Mucosa of descending colon (tissue), 3 donors: ENCODE results near the gene EIF3M. TPM values are rescaled to one million over a fixed set of nuclear protein-coding genes. Genes with fewer than 3 reads are reported as not detected.

Experiments
- ATAC-seq: fragments of 200-7000 bp; cut with Tn5 transposase; one replicate; pipeline ENCODE4 v1.9.1; 2020; ENCODE audit warnings: mild to moderate bottlenecking, moderate library complexity
- DNase-seq, 3 donors: peaks; one replicate each; pipeline ENCODE4 v3.0.0-alpha.2; 2020
- H3K36me3 ChIP-seq: fragments of 200-600 bp; one replicate; pipeline ENCODE4 v1.8.0; 2021; ENCODE audit warnings: low read depth, mild to moderate bottlenecking
- H3K4me1 ChIP-seq: fragments of 200-600 bp; one replicate; pipeline ENCODE4 v1.8.0; 2021; ENCODE audit warnings: low read depth, mild to moderate bottlenecking
- H3K4me3 ChIP-seq: fragments of 200-600 bp; one replicate; pipeline ENCODE4 v1.8.0; 2021; ENCODE audit warnings: mild to moderate bottlenecking
- H3K9me3 ChIP-seq: fragments of 200-600 bp; one replicate; pipeline ENCODE4 v1.8.0; 2021; ENCODE audit warnings: mild to moderate bottlenecking
- CTCF ChIP-seq: fragments of 200-600 bp; IDR thresholded peaks from one replicate; pipeline ENCODE4 v1.8.0; 2022; ENCODE audit warnings: antibody characterized with exemption, mild to moderate bottlenecking
- intact Hi-C, 2 donors: fragments of 100-400 bp; cut with DNase I in 1 of 2; cut with micrococcal nuclease in 1 of 2; formaldehyde crosslinking; loops; one replicate each; pipeline versions ENCODE4 v1.11.0 to v1.11.1; 2022; cut with DNase I, micrococcal nuclease
- total RNA-seq, 3 donors: library from RNA; stranded (reverse); fragmentation: NEBNext Ultra II Directional in 2 of 3; extraction: Animal tissue kit (Norgen Biotek cat#: 25700) in 2 of 3; gene quantifications; one replicate each; pipeline versions ENCODE4 v1.2.1 to v1.2.4, GENCODE V29; 2021 to 2023
- donor health status: DM: no; HTN: no; CAD: no; lungs with moderate emphysema.
- donor health status: DM: no; HTN: no; CAD: no.
- donor health status: DM: no; HTN: yes; CAD: no.

EIF3M gene
- total RNA-seq, 3 donors from 2014 or later = 132 to 167 (median 162) TPM

GRCh38 chr11:32555895-32556294, 27.7 kb upstream of the EIF3M start:
- H3K4me1 ChIP-seq = no peaks in the 10 kb centered on the region
- intact Hi-C loops = no loop called here
- ATAC-seq (no peak), DNase-seq (no peak)
- TF ChIP-seq CTCF = no peak
- H3K9me3 ChIP-seq = no peaks in the 10 kb centered on the region
- no peak overlapping the region for H3K4me3 ChIP-seq
- H3K36me3 ChIP-seq = no peaks in the 10 kb centered on the region

- peak in 1 of 3 donors; percentile 13 for DNase-seq
- H3K4me1 ChIP-seq = no peaks in the 10 kb centered on the region
- H3K4me3 ChIP-seq = no peak overlapping the region
- intact Hi-C loops = no loop called here
- ATAC-seq = no peak
- H3K36me3 ChIP-seq = no peaks in the 10 kb centered on the region
- H3K9me3 ChIP-seq = no peaks in the 10 kb centered on the region
- TF ChIP-seq CTCF = no peak
Measured at GRCh38 chr11:32561835-32562234, 21.8 kb upstream of the EIF3M start.

GRCh38 chr11:32562839-32563599, 20.6 kb upstream of the EIF3M start:
- intact Hi-C loops = no loop called here
- H3K9me3 ChIP-seq = no peaks in the 10 kb centered on the region
- H3K36me3 ChIP-seq = no peaks in the 10 kb centered on the region
- no peak for TF ChIP-seq CTCF
- no peak overlapping the region for H3K4me3 ChIP-seq
- H3K4me1 ChIP-seq = no peaks in the 10 kb centered on the region
- DNase-seq (no peak), ATAC-seq (no peak)

- no peak for TF ChIP-seq CTCF
- Histone ChIP-seq H3K9me3 (no peaks in the 10 kb centered on the region), H3K4me3 (no peak overlapping the region), H3K4me1 (no peaks in the 10 kb centered on the region), H3K36me3 (no peaks in the 10 kb centered on the region)
- intact Hi-C loops = no loop called here
- DNase-seq = no peak
- no peak for ATAC-seq
Measured at GRCh38 chr11:32563600-32563959, 20.1 kb upstream of the EIF3M start.

- no peak for ATAC-seq
- H3K4me3 ChIP-seq = no peak overlapping the region
- intact Hi-C loops = no loop called here
Measured at GRCh38 chr11:32566517-32566916, 17.1 kb upstream of the EIF3M start.

More at GRCh38 chr11:32566517-32566916, 17.1 kb upstream of the EIF3M start:
- H3K4me1 ChIP-seq = no peaks in the 10 kb centered on the region
- DNase-seq = no peak
- TF ChIP-seq CTCF = no peak
- no peaks in the 10 kb centered on the region for H3K9me3 ChIP-seq
- H3K36me3 ChIP-seq = no peaks in the 10 kb centered on the region
